OCI-LY7 (cell line): ENCODE data around the gene PRSS33.

Experiments used
- EZH2phosphoT487 ChIP-seq: fragments of 200-600 bp; sonication (generic); IDR thresholded peaks from 2 replicates; pipeline ENCODE4 v1.6.1; 2018; ENCODE audit warnings: low read depth, borderline replicate concordance, mild to moderate bottlenecking, mixed run types, antibody characterized with exemption, low read length, moderate library complexity, mixed read lengths
- TF ChIP-seq, protein P1 (sequence below): fragments of 200-600 bp; sonication (generic); conservative IDR thresholded peaks from 2 replicates; pipeline ENCODE4 v1.5.1; 2014; ENCODE audit warnings: mild to moderate bottlenecking, antibody characterized with exemption, low read length, moderate library complexity, mixed read lengths

DNA sequence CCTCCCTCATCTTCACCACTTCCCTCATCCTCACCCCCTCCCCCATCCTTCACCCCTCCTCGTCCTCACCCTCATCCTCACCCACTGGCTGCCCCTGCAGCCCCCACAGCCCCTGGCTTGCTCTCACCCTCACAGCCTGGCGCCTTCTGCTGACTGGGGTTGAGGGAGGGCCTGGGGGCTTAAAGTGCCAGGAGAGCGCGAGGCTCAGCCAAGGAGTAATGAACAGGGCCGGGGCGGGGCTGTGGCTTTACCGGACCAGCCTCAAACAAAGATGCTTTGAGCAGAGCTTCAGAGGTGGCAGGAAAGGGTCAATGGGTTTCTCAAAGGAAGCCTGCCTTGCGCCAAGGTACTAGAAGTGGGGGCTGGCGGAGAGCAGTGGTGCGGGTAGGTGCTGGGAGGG is at the start of gene PRSS33:
- TF ChIP-seq, protein P1, sequence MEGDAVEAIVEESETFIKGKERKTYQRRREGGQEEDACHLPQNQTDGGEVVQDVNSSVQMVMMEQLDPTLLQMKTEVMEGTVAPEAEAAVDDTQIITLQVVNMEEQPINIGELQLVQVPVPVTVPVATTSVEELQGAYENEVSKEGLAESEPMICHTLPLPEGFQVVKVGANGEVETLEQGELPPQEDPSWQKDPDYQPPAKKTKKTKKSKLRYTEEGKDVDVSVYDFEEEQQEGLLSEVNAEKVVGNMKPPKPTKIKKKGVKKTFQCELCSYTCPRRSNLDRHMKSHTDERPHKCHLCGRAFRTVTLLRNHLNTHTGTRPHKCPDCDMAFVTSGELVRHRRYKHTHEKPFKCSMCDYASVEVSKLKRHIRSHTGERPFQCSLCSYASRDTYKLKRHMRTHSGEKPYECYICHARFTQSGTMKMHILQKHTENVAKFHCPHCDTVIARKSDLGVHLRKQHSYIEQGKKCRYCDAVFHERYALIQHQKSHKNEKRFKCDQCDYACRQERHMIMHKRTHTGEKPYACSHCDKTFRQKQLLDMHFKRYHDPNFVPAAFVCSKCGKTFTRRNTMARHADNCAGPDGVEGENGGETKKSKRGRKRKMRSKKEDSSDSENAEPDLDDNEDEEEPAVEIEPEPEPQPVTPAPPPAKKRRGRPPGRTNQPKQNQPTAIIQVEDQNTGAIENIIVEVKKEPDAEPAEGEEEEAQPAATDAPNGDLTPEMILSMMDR, result no peak
- no peak for TF ChIP-seq EZH2phosphoT487
